GM21423 (cell line): ENCODE data around the gene LDLR.
"Not testable (repeated sequence)": the region's sequence is repeated elsewhere in the genome, so short reads cannot be mapped to it uniquely, and the experiment has no call there.

Experiments used
- ATAC-seq: cut with Tn5 transposase; IDR thresholded peaks from one replicate; pipeline ENCODE4 v1.9.1; 2021; ENCODE audit warnings: mild to moderate bottlenecking, moderate library complexity; ENCODE audit not compliant: unreplicated experiment

Gene LDLR

GRCh38 chr19:11138601-11139300, 49.5 kb downstream of the LDLR start:
- ATAC-seq: no peak

GRCh38 chr19:11140023-11140538, 50.8 kb downstream of the LDLR start:
- not testable (repeated sequence) for ATAC-seq

- ATAC-seq: no peak
These were observed 51.6 kb downstream of the LDLR start for GRCh38 chr19:11140896-11141295.

- no peak for ATAC-seq
These were observed 52.8 kb downstream of the LDLR start for GRCh38 chr19:11141937-11142527.

- ATAC-seq: no peak
These were observed 53.4 kb downstream of the LDLR start for GRCh38 chr19:11142528-11143171.

- ATAC-seq: no peak
These were observed 56.3 kb downstream of the LDLR start for GRCh38 chr19:11145536-11145924.

- no peak for ATAC-seq
These were observed 58.7 kb downstream of the LDLR start for GRCh38 chr19:11148001-11148400.

- ATAC-seq: no peak
These were observed 61.9 kb downstream of the LDLR start for GRCh38 chr19:11151181-11151580.

GRCh38 chr19:11152318-11153062, 63.2 kb downstream of the LDLR start:
- no peak for ATAC-seq

- no peak for ATAC-seq
These were observed 65.4 kb downstream of the LDLR start for GRCh38 chr19:11154683-11155047.

GRCh38 chr19:11155373-11156120, 66.3 kb downstream of the LDLR start, which contains the start of gene SPC24:
TSS of gene SPC24 (minus strand) at chr19:11155782. CDS start at chr19:11155776, 6 bp downstream.
- ATAC-seq: peak; percentile 97

GRCh38 chr19:11159598-11160439, 70.6 kb downstream of the LDLR start:
- ATAC-seq: no peak

- not testable (repeated sequence) for ATAC-seq
These were observed 71.1 kb downstream of the LDLR start for GRCh38 chr19:11160440-11160768.

- ATAC-seq: no peak
These were observed 75.0 kb downstream of the LDLR start for GRCh38 chr19:11164296-11164695.

- no peak for ATAC-seq
These were observed 75.7 kb downstream of the LDLR start for GRCh38 chr19:11164879-11165406.

- no peak for ATAC-seq
These were observed 76.3 kb downstream of the LDLR start for GRCh38 chr19:11165486-11166030.

GRCh38 chr19:11166281-11167142, 77.2 kb downstream of the LDLR start:
- ATAC-seq: no peak

- no peak for ATAC-seq
These were observed 79.3 kb downstream of the LDLR start for GRCh38 chr19:11168568-11168967.
